Measurements from ENCODE around the gene MIGA1.
"Not testable (repeated sequence)": the region's sequence is repeated elsewhere in the genome, so short reads cannot be mapped to it uniquely, and the experiment has no call there.

MIGA1 gene

DNA sequence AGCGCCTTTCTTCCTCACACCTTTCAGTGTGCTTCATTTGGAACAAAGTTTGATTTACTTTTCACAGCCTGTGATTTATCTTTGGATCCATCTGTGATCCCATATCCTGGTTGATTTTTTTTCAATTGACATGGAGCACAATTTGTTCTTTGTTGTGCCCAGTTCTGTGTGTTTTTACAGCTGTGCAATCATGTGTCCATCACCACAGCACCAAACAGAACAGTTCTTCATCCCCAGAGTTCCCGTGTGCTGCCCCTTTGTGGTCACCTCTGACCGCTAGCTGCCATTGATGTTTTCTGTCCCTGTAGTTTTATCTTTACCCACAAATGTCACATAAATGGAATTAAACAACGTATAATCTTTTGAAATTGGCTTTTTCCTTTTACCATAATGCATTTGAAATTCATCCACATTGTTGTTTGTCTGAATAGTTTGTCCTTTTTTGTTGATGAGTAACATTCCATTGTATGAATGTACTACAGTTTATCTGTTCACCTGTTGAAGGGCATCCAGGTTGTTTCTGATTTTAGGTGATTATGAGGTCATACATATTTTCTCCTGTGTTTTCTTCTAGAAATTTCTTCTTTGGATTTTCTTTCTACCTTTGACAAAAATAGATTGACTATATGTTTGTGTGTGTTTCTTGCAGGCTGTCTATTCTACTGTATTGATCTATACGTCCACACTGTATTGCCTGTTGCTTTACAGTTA, 17.4 kb downstream of the MIGA1 start:
- DNase-seq (ENCODE audit: low spot score), result no peak

DNA sequence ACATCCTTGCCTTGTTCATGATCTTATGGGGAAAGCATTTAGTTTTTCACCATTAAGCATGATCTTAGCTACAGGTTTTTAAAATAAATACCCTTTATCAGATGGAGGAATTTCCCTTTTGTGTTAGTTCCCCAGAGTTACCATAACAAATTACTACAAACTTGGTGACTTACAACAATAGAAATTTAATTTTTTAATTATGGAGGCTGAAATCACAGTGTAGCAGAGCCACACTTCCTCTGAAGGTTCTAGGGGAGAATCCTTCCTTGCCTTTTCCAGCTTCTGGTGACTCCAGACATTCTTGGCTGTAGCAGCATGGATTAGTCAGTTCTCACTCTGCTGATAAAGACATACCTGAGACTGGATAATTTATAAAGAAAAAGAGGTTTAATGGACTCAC, 18.5 kb downstream of the MIGA1 start:
- DNase-seq (ENCODE audit: low spot score), result no peak

DNA sequence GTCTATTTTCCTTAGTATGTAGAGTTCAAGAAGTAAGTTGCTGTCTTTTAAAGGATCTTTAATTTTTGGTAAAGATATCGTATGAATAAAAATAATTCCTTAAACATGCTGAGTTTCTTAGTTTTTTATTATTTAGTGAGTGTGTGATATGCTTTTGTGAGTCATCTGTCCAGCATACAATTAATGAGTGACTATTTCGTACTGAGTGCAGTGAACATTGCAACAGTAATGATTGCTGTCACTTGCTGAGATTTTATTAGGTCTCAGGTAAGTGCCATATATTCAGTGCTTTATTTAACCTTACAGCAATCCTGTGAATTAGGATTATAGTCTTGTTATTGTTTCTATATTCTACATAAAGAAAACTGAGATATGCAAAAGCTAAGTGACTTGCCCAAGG, 22.6 kb downstream of the MIGA1 start:
- no peak for DNase-seq (ENCODE audit: low spot score)

DNA sequence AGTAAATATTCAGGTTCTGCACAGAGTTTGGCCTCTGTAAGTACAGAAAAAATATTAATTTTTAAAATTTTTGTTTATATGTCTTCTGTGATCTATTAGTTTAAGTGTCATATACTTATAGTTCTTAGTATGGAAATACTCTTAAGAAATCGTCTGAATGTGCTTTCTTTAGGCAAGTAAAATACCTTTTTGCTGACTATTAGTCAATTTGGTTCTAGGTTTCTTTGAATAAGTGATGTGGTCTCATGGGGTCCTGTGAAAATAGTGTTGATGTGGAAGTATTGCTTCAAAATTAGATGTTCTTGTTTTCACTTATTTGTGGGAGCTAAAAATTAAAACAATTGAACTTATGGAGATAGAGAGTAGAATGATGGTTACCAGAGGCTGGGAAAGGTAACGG, 23.9 kb downstream of the MIGA1 start:
- DNase-seq (ENCODE audit: low spot score), result no peak

DNA sequence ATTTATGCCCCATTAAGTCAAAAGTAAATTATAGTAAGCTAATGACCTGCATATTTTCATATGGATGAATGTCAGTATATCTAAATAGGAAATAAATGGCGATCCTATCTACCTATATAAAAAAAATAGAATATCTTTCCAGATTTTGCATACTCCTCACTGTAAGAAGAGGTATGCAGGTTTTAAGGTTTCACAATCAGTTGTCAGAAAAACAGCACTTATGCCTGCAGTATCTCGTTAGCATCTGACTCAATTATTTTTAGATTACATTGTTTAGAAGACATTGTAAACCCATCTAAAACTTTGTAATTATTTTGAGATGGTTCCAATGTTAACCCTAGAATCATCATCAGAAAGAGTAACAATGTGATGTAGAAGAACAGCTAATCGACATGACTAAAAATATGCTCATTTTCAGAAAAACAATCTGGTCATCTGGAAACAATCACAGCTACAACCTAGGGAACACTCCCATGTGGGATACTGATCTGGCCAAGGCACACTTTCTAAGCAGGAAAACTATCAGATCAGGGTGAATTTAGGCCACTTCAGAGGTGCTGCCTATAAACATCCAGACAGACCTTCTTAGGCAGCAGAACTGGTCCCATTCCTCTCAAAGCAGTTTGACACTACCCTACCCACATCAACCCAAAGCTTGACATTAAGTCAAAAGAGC, 30.5 kb downstream of the MIGA1 start:
- DNase-seq (ENCODE audit: low spot score), result not testable (repeated sequence)

DNA sequence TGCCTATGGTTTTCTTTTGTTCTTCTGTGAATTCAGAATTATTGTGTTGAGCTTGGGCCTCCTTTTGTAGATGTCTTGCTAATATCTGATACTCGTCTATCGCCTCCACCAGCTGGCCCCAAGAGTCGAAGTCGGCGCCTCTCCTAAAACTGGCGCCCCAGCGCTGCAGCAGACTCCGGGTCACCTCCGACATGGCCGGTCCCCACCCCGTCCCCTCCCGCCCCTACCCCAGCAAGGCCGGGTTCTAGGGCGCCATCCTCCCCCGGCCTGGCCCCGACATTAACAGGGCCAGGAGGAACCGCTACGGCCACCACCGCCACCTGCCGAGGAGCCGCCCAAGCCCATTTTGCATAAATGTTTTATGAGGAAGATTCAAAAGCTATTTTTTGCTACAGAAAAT, 32.1 kb downstream of the MIGA1 start:
- DNase-seq (ENCODE audit: low spot score), result not testable (repeated sequence)

DNA sequence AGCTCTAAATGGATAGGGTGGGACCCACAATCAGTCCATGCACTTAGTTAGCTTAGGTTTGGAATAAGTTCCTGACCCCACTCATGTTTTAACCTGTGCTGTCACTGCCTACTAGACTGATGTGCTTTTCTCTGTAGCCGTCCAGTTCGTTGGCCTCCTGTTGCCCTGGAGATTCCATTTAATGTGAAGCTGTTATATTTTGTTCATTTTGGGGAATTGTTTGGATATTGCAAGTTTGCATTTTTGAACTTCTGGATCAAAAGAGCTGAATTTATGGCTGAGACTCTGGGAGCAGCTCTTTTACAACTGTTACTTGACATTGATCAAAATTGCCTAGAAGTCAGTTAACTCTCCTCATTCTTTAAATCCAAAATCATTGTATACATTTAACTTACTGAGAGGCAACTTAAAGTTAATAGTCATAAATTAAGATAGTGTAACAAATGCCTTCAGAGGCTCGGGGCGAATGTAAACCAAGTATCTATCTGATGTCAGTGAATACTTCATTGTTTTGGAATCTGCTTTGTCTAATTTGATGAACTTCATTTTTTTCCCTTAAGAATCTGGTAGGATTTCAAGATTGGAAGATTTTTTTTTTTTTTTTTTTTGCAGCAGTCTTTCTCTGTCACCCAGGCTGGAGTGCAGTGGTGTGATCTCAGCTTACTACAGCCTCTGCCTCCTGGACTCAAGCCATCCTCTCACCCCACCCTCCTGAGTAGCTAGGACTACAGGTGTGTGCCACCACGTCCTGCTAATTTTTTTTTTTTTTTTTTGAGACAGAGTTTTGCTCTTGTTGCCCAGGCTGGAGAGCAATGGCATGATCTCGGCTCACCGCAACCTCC, 38.1 kb downstream of the MIGA1 start:
- DNase-seq (ENCODE audit: low spot score), result no peak

DNA sequence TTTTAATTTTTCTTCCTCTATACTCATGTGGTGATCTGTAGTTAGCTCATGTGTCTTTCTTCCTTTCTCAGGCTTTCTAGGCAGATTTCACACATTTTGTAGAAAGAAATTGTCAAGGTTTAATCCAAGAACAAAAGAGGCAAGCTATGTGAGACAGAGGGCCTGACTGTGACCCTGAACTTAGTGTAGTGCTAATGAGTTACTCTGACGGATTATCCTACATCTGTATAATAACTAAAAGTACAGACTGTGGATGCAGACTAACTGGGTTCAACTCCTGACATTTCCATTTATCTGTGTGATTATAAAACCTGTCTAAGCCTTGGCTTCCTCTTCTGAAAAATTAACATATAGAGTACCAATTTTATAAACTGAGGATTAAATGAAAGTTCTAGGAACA, 40.7 kb downstream of the MIGA1 start:
- DNase-seq (ENCODE audit: low spot score), result no peak

DNA sequence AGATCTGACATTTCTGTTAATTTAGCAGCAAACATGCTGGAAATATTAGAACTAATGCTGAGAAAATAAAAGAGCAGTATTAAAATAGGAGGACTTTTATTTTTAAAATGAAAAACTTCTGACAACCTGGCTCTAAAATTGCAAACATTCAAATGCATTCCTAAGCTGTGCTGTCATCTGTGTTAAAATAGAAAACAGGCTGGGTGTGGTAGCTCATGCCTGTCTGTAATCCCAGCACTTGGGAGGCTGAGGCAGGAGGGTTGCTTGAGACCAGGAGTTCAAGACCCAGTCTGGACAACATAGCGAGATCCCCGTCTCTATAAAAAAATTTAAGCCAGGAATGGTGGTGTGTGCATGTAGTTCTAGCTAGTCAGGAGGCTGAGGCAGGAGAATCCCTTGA, 44.6 kb downstream of the MIGA1 start:
- DNase-seq (ENCODE audit: low spot score), result no peak

GRCh38 chr1:77824694-77825093, 45.2 kb downstream of the MIGA1 start:
- DNase-seq (ENCODE audit: low spot score), result no peak

DNA sequence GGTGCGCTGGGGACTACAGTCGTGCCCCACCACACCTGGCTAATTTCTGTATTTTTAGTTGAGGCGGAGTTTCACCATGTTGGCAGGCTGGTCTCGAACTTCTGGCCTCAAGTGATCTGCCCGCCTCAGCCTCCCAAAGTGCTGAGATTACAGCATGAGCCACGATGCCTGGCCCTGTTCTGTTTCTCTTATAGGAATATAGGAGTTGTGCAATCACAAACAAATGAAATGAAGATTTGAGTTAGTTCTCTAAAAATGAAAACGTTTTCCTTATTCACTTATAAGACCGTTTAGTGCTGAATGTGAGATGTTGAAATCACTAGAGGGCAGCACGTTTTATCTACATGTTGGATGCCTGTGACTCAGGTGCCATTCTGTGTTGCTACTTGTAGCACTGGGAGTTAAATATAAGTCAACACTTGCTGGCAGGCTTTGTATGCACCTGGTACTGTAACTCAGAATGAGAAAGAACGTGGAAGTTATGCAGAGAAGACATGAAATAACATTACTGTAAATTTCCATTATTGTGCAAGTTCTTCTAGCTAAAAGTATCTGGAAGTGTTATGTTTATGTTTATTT, 45.8 kb downstream of the MIGA1 start:
- DNase-seq (ENCODE audit: low spot score), result no peak

DNA sequence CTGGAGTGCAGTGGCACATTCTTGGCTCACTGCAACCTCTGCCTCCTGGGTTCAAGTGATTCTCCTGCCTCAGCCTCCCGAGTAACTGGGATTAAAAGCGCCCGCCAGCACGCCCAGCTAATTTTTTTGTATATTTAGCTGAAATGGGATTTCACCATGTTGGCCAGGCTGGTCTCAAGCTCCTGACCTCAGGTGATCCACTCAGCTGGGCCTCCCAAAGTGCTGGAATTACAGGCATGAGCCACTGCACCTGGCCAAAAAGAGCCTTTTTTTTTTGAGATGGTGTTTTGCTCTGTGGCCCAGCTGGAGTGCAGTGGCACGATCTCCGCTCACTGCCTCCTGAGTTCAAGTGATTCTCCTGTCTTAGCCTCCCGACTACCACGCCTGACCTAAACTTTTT, 47.4 kb downstream of the MIGA1 start:
- not testable (repeated sequence) for DNase-seq (ENCODE audit: low spot score)

GRCh38 chr1:77828098-77828497, 48.6 kb downstream of the MIGA1 start:
- no peak for DNase-seq (ENCODE audit: low spot score)

- no peak for DNase-seq (ENCODE audit: low spot score)
These were observed 50.4 kb downstream of the MIGA1 start for GRCh38 chr1:77829851-77830250.

- no peak for DNase-seq (ENCODE audit: low spot score)
These were observed 51.5 kb downstream of the MIGA1 start for GRCh38 chr1:77830946-77831345.

GRCh38 chr1:77831566-77831965, 52.1 kb downstream of the MIGA1 start:
- DNase-seq (ENCODE audit: low spot score), result no peak

DNA sequence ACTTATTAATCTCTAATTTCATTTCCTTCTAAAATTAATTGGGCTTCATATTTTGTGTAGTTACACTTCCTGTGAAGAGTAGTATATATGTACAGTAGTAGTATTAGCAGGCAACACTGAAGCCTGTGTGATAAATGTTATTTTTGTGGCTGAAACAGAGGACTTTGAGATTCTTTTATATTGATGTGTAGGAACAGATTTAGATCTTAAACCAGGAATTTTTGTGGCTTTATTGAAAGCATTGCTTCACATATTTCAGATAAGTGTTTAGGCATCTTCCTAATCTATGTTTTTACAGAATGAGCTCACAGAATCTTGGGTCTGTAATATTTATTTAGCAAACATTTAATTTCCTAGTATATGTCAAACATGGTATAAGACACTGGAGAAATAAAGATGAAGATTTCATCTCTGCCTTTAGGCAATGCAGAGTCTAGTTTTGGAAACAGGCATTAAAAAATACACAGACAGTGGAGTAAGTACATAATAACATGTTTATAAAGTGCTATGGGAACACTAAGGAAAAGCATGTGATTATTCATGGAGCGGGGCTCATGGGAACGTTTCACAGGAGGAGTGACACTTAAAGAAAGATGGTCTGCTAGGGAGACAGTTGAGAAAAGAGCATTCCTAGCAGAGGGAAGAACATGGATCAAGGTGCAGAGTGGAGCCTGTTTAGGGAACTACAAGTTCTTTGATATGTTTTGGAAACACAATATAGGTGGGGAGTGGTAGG, 52.7 kb downstream of the MIGA1 start:
- DNase-seq (ENCODE audit: low spot score), result no peak

DNA sequence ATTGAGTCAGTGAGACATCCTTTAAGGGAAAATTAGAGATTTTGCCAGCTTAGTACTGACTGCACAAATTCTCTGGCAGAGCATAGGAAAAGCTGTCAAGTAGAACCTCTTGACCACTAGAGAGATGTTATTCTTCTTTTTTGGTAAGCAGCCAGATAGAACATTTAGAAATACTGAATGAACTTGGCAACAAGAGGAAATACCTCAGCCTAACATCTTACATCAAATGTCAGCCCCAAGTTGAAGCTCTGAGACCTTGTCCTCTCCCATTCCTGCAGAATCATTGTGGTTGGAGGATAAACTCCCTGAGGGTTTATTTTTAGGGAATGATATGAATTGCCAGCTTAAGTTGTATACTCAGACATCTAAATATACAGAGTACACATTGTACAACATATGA, 53.5 kb downstream of the MIGA1 start:
- no peak for DNase-seq (ENCODE audit: low spot score)

DNA sequence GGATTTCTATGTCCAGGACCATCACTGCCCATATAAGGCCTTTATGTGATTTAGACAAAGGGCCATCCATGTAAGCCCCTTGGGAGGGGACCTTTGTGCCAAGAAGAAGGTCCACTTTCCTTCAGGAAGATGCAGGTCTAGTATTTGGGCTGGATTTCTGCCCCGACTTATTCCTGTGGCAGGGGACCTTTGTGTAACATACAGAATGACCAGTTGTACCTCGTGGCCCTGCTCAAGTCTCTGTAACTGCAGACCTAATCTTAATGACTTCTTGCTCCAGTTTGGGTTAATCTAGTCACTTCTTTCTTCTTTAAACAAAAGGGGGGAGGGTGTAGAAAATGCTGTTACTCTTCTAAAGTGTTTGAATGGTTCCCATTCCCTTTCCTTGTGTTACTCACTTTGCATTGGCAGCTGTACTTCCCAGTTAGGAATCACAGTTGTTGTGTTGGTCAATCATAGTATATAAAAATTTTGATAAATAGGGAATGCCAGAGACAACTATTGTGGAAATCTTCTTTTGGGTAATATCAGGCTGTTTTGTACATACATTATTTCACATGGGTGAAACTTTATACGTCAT, 54.2 kb downstream of the MIGA1 start:
- no peak for DNase-seq (ENCODE audit: low spot score)

- no peak for DNase-seq (ENCODE audit: low spot score)
These were observed 55.4 kb downstream of the MIGA1 start for GRCh38 chr1:77834771-77835334.

- no peak for DNase-seq (ENCODE audit: low spot score)
These were observed 62.1 kb downstream of the MIGA1 start for GRCh38 chr1:77841574-77841973.
